ENCODE results near the gene EOLA2. TPM values are rescaled to one million over a fixed set of nuclear protein-coding genes. Genes with fewer than 3 reads are reported as not detected.
"Not testable (repeated sequence)": the region's sequence is repeated elsewhere in the genome, so short reads cannot be mapped to it uniquely, and the experiment has no call there.

The EOLA2 gene
- total and polyA plus RNA-seq, 2 donors (not counting 1 experiment from before 2014, with no cell fraction given): 42.0 to 63.2 TPM

DNA sequence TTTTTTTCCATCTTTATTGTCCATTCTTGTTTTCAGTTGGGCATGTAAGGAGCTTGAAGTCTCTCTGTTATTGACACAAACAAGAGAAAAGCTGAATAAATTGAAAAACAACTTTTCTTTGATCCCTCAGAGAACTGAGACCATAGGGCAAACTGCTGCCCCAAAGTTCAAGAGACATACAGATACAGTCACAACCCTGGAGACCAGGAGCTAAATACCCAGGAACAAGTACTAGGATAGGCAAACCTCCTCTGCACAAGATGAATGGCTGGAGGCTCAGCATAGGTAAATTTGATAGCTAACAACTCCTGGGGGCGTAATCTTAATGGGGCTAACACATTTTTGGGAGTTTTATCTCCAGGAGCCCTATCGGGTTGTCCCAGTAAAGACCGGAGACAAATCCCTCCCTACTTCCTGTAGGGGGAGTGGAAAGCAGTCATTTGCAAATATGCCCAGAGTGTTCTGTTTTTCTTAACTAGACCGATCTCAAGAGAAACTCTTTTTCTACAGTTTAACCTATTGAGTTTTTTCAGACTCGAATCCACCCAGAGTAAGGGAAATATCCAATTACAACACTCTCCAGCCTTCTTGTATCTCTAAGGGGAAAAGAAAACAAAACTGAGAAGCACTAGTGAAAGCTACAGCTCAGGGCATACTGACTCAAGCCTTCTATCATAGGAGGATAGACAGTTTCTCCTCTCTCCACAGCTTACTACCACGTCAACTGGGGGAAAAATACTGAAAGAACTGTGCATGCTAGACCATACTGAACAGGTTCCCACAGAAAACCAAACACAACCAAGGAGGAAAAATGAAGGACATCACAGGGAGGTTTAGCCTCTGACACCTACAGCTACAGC, 34.2 kb downstream of the EOLA2 start:
- H3K4me3 Mint-ChIP-seq: no peak overlapping the region
- no peaks in the 10 kb centered on the region for H3K4me1 ChIP-seq (ENCODE audit: control insufficient read depth in 2 of 2, insufficient read depth in 2 of 2, low read length in 2 of 2)
- no peak overlapping the region for H3K4me3 ChIP-seq (ENCODE audit: control extremely low read depth in 1 of 5, extremely low read depth in 1 of 5, insufficient read depth in 1 of 5, low read depth in 2 of 5, low read length in 4 of 5)
- H3K4me1 Mint-ChIP-seq: peaks cover 5% of the 10 kb centered on the region
- no peaks in the 10 kb centered on the region for H3K79me2 ChIP-seq (ENCODE audit: control insufficient read depth, insufficient read depth, low read length)
- POLR2A ChIA-PET: no interaction called here
- no peak overlapping the region for H3K27ac ChIP-seq (ENCODE audit: low read length in 2 of 2)
- no peaks in the 10 kb centered on the region for H3K27me3 ChIP-seq (replicated peaks in 1 of 4; ENCODE audit: control extremely low read depth in 1 of 4, control insufficient read depth in 3 of 4, insufficient read depth in 4 of 4, low read length in 3 of 4)
- H3K9ac ChIP-seq (ENCODE audit: low read length): no peak overlapping the region
- H3K9me3 Mint-ChIP-seq (ENCODE audit: insufficient read depth): no peaks in the 10 kb centered on the region
- TF ChIP-seq EZH2 (IDR thresholded peaks at IDR 0.05; ENCODE audit: borderline replicate concordance, insufficient read depth, low read depth, low read length, poor library complexity, severe bottlenecking): no peak
- TF ChIP-seq, protein P1, sequence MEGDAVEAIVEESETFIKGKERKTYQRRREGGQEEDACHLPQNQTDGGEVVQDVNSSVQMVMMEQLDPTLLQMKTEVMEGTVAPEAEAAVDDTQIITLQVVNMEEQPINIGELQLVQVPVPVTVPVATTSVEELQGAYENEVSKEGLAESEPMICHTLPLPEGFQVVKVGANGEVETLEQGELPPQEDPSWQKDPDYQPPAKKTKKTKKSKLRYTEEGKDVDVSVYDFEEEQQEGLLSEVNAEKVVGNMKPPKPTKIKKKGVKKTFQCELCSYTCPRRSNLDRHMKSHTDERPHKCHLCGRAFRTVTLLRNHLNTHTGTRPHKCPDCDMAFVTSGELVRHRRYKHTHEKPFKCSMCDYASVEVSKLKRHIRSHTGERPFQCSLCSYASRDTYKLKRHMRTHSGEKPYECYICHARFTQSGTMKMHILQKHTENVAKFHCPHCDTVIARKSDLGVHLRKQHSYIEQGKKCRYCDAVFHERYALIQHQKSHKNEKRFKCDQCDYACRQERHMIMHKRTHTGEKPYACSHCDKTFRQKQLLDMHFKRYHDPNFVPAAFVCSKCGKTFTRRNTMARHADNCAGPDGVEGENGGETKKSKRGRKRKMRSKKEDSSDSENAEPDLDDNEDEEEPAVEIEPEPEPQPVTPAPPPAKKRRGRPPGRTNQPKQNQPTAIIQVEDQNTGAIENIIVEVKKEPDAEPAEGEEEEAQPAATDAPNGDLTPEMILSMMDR (IDR thresholded peaks at IDR 0.05): no peak
- no peaks in the 10 kb centered on the region for H3K36me3 ChIP-seq (replicated peaks in 1 of 2; ENCODE audit: control extremely low read depth in 1 of 2, control insufficient read depth in 1 of 2, extremely low read depth in 1 of 2, insufficient read depth in 2 of 2, low read length in 1 of 2)
- no peak overlapping the region for H2AFZ ChIP-seq (ENCODE audit: insufficient read depth, low read depth, low read length, poor library complexity, severe bottlenecking)
- peaks cover under 1% of the 10 kb centered on the region for H3K27me3 Mint-ChIP-seq
- no peaks in the 10 kb centered on the region for H4K20me1 ChIP-seq (ENCODE audit: control insufficient read depth, insufficient read depth, low read length, poor library complexity, severe bottlenecking)
- intact Hi-C loops (cut with micrococcal nuclease): no loop called here
- H3K27ac Mint-ChIP-seq: no peak overlapping the region
- H3K9me3 ChIP-seq (ENCODE audit: control extremely low read depth in 1 of 3, control insufficient read depth in 2 of 3, insufficient read depth in 1 of 3, low read length in 2 of 3): no peaks in the 10 kb centered on the region
- no peak overlapping the region for H3K4me2 ChIP-seq (replicated peaks; ENCODE audit: low read depth, low read length, poor library complexity, severe bottlenecking)
- WGBS (ENCODE audit: insufficient coverage): 33% methylated on average over 1 of the region's 6 CpGs
- CTCF ChIA-PET: no interaction called here
- ATAC-seq (ENCODE audit: low read depth) (no peak), DNase-seq (no peak)

- no peaks in the 10 kb centered on the region for H3K4me1 ChIP-seq (ENCODE audit: control insufficient read depth in 2 of 2, insufficient read depth in 2 of 2, low read length in 2 of 2)
- ChIA-PET POLR2A (no interaction called here), CTCF (no interaction called here)
- intact Hi-C loops (cut with micrococcal nuclease): no loop called here
- no peak overlapping the region for H2AFZ ChIP-seq (ENCODE audit: insufficient read depth, low read depth, low read length, poor library complexity, severe bottlenecking)
- Mint-ChIP-seq H3K9me3 (ENCODE audit: insufficient read depth) (no peaks in the 10 kb centered on the region), H3K27me3 (peaks cover 7% of the 10 kb centered on the region), H3K27ac (no peak overlapping the region), H3K4me3 (no peak overlapping the region), H3K4me1 (no peaks in the 10 kb centered on the region)
- H3K4me2 ChIP-seq (replicated peaks; ENCODE audit: low read depth, low read length, poor library complexity, severe bottlenecking): no peak overlapping the region
- H3K27ac ChIP-seq (ENCODE audit: low read length in 2 of 2): no peak overlapping the region
- no peaks in the 10 kb centered on the region for H4K20me1 ChIP-seq (ENCODE audit: control insufficient read depth, insufficient read depth, low read length, poor library complexity, severe bottlenecking)
- H3K27me3 ChIP-seq (replicated peaks in 1 of 4; ENCODE audit: control extremely low read depth in 1 of 4, control insufficient read depth in 3 of 4, insufficient read depth in 4 of 4, low read length in 3 of 4): no peaks in the 10 kb centered on the region
- H3K9ac ChIP-seq (ENCODE audit: low read length): no peak overlapping the region
- H3K4me3 ChIP-seq (ENCODE audit: control extremely low read depth in 1 of 5, extremely low read depth in 1 of 5, insufficient read depth in 1 of 5, low read depth in 2 of 5, low read length in 4 of 5): no peak overlapping the region
- H3K79me2 ChIP-seq (ENCODE audit: control insufficient read depth, insufficient read depth, low read length): no peaks in the 10 kb centered on the region
- H3K9me3 ChIP-seq (ENCODE audit: control extremely low read depth in 1 of 3, control insufficient read depth in 2 of 3, insufficient read depth in 1 of 3, low read length in 2 of 3): no peaks in the 10 kb centered on the region
- no peaks in the 10 kb centered on the region for H3K36me3 ChIP-seq (replicated peaks in 1 of 2; ENCODE audit: control extremely low read depth in 1 of 2, control insufficient read depth in 1 of 2, extremely low read depth in 1 of 2, insufficient read depth in 2 of 2, low read length in 1 of 2)
- no peak for TF ChIP-seq EZH2 (IDR thresholded peaks at IDR 0.05; ENCODE audit: borderline replicate concordance, insufficient read depth, low read depth, low read length, poor library complexity, severe bottlenecking)
- TF ChIP-seq, protein P1 (IDR thresholded peaks at IDR 0.05): no peak
- DNase-seq (no peak), ATAC-seq (ENCODE audit: low read depth) (no peak)
- no CpG with 5 or more reads among the region's 1 CpG for WGBS (ENCODE audit: insufficient coverage)
Observed at GRCh38 chrX:149898554-149898953, 39.7 kb downstream of the EOLA2 start.

DNA sequence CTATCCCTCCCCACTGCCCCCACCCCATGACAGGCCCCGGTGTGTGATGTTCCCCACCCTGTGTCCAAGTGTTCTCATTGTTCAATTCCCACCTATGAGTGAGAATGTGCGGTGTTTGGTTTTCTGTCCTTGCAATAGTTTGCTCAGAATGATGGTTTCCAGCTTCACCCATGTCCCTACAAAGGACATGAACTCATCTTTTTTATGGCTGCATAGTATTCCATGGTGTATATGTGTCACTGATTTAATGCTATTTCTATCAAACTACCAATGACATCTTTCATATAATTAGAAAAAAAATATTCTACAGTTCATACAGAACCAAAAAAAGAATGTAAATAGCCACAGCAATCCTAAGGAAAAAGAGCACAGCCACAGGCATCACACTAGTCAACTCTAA, 47.5 kb downstream of the EOLA2 start:
- POLR2A ChIA-PET; H3K36me3 ChIP-seq (replicated peaks in 1 of 2; ENCODE audit: control extremely low read depth in 1 of 2, control insufficient read depth in 1 of 2, extremely low read depth in 1 of 2, insufficient read depth in 2 of 2, low read length in 1 of 2); H3K9ac ChIP-seq (ENCODE audit: low read length); H3K27ac ChIP-seq (ENCODE audit: low read length in 2 of 2); H4K20me1 ChIP-seq (ENCODE audit: control insufficient read depth, insufficient read depth, low read length, poor library complexity, severe bottlenecking); H3K4me2 ChIP-seq (replicated peaks; ENCODE audit: low read depth, low read length, poor library complexity, severe bottlenecking); ATAC-seq (ENCODE audit: low read depth); CTCF ChIA-PET; intact Hi-C loops (cut with micrococcal nuclease); H3K27me3 Mint-ChIP-seq; H3K4me3 Mint-ChIP-seq; H3K27ac Mint-ChIP-seq; H2AFZ ChIP-seq (ENCODE audit: insufficient read depth, low read depth, low read length, poor library complexity, severe bottlenecking); H3K9me3 ChIP-seq (ENCODE audit: control extremely low read depth in 1 of 3, control insufficient read depth in 2 of 3, insufficient read depth in 1 of 3, low read length in 2 of 3); H3K27me3 ChIP-seq (replicated peaks in 1 of 4; ENCODE audit: control extremely low read depth in 1 of 4, control insufficient read depth in 3 of 4, insufficient read depth in 4 of 4, low read length in 3 of 4); H3K4me1 Mint-ChIP-seq; DNase-seq; H3K79me2 ChIP-seq (ENCODE audit: control insufficient read depth, insufficient read depth, low read length); H3K4me1 ChIP-seq (ENCODE audit: control insufficient read depth in 2 of 2, insufficient read depth in 2 of 2, low read length in 2 of 2); H3K4me3 ChIP-seq (ENCODE audit: control extremely low read depth in 1 of 5, extremely low read depth in 1 of 5, insufficient read depth in 1 of 5, low read depth in 2 of 5, low read length in 4 of 5); H3K9me3 Mint-ChIP-seq (ENCODE audit: insufficient read depth): not testable (repeated sequence)
- WGBS (ENCODE audit: insufficient coverage): no CpG with 5 or more reads among the region's 2 CpGs
